NCI-H1105 (cell line): Measurements from ENCODE around the gene PDE10A.
A peak's percentile ranks its signal among the peaks of the same experiment; 100 is the strongest.

Source experiments
- DNase-seq: peaks from one replicate; lab custom pipeline; 2025; lab: John Stamatoyannopoulos, UW

The PDE10A gene

GRCh38 chr6:165662749-165663376 lies at the start of gene PDE10A:
PDE10A (minus strand) TSS chr6:165663241; CDS start chr6:165662811, 430 bp downstream.
- DNase-seq, result peak; percentile 31

- DNase-seq, result no peak
These were observed 46.0 kb upstream of the PDE10A start for GRCh38 chr6:165708985-165709576.

- no peak for DNase-seq
These were observed 44.2 kb upstream of the PDE10A start for GRCh38 chr6:165707067-165707853.

- DNase-seq, result no peak
These were observed 42.9 kb upstream of the PDE10A start for GRCh38 chr6:165705941-165706340.

DNA sequence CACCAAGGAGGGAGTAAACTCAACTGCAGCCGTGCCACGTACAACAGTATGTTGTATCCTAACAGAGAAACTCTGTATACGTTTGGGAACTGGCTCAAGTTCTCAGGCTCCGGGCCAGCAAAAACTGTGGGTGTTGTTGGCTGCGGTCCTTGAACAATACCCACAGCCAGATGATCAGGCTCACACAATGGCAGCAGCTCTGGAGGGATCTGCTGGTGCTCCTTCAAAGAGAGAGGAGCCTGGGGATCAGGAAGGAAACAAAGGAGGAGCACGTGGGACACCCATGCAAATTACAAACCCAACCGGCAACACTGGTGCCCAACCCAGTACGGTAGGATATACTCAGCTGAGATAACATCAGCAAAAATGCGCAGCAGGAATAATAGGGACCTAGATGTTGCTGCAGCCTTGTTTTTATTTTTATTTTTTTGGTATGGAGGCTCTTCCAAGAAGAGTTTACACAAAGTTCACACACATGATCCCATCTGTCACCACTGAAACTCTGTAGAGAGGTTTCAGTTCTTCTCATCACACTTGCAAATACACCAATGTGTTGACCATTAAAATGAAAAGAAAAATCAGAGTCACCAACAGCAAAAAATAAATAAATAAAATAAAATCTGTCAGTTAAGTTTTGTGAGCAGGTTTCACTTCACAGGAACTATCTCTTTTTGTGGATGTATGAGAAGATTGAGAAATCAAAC lies 41.2 kb upstream of the PDE10A start:
- peak; percentile 24 for DNase-seq

DNA sequence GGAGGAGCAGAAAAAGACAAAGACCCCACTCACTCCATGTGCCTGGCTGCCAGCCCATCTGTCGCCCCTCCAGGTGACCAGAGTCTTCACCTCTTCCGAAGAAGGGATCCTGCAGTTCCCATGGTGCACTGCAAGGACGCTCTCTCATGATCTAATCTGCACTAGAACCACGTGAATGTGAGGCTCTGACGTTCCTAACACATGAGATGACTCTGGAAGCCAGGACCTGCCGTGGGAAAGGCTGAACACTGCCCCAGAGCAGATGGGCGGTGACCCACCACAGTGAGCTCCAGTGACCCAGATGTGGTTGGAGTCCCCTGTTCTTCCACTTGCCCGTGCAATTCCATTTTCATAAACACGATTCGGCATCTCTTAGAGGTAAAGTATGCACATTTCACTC lies 39.6 kb upstream of the PDE10A start:
- DNase-seq, result no peak

- DNase-seq, result no peak
These were observed 38.7 kb upstream of the PDE10A start for GRCh38 chr6:165701564-165702354.

DNA sequence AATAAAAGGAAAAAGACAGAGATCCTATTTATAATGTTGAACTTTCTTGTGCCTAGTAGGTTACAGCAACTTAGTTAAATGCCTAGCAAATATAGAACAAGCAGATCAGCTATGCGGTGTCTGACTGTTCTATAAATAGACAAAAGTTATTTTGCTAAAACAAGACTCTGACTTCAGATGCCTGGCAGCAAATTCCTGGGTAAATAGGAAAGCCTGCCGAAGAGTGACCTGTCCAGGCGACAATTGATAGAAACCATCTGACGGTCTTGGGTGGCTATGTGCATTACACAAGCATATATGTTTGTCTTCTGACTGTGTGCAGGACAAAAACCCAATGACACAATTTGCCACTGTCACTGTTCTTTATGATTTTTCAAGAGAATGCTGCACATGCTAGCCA lies 38.0 kb upstream of the PDE10A start:
- no peak for DNase-seq

DNA sequence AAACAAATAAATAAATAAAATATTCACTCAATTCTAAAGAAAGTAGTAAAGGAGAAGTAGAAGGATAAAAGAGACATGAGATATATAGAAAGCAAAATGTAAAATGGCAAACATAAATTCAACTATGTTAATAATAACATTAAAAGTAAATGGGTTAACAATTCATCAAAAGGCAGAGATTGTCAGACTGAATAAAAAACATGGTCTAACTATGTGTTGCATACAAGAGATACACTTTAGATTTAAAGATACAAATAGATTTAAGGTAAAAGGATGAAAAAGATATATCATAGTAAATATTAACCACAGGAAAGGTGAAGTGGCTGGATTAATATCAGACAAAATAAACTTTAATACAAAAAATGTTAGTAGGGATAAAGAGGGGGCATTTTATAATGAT lies 35.8 kb upstream of the PDE10A start:
- no peak for DNase-seq

- DNase-seq, result no peak
These were observed 34.1 kb upstream of the PDE10A start for GRCh38 chr6:165697171-165697570.

DNA sequence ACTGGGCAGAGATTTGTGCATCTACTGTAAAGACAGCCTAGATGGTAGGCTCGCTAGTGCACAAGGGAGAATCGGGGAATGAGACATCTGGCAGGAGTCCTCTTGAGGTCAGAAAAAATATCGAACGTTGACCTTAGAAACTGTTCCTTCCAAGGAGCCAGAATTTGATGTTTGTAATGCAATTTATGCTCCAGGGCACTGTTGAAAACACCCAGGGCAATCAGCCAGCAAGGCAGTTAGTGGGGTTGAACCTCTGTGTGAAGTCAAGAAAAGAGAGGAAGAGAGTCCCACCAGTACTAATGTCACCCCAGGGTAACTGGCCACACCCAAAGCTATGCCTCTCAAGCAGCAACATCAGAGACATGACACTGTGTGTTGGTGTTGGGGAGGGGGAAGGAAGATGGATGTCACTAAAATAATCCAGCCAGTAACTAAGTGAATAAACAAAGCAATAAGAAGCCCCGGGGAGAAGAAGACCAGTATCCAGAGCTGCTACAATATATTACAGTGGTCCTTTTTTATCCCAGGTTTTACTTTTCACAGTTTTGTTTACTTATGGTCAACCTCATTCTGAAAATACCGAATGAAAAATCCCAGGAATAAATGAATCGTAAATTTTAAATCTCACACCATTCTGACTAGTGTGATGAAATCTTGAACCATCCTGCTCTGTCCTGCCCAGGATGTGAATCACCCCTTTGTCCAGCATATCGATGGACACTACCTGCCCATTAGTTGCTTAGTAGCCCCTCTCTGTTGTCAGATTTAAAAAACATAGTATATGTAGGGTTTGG lies 32.9 kb upstream of the PDE10A start:
- DNase-seq, result no peak

DNA sequence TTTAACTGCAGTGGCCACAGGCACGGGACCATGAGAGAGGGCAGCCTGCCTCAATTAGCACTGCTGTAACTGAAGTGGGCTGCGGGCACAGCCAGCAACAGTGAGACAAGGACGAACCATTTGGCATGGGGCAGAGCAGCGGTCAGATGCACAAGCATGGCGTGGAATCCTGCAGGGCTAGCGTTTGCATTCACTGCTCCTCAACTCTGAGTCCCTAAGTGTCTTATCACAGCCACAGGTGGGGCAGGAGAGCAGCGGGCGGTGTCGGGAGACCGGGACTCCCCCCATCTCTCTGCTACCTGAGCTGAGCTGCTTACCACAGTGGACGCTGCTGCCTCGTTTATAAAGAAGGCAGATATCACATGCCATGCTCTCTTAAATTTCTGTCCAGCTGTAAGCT lies 31.3 kb upstream of the PDE10A start:
- DNase-seq, result no peak

- no peak for DNase-seq
These were observed 29.1 kb upstream of the PDE10A start for GRCh38 chr6:165692106-165692653.

GRCh38 chr6:165689699-165690098 lies 26.7 kb upstream of the PDE10A start:
- DNase-seq, result no peak

GRCh38 chr6:165686596-165687365 lies 23.7 kb upstream of the PDE10A start:
- DNase-seq, result no peak

DNA sequence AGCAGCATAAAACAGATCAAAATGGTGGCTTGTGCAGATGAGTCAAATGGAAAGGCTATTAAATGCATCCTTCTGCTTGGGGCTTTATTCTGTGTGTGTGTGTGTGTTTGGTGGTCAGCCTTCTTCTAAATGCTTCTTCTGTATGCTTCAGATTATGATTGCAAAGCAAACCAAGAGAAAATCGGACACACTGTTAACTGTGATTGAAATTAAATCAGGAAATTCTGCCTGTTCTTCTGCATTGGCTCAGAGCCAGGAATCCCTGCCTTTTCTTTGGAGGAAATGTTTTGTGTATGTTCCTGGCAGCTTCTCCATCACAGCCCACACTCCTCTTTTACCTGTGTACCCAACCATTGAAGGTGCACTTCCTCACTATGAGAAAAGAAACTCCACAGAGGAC lies 22.3 kb upstream of the PDE10A start:
- peak; percentile 34 for DNase-seq

DNA sequence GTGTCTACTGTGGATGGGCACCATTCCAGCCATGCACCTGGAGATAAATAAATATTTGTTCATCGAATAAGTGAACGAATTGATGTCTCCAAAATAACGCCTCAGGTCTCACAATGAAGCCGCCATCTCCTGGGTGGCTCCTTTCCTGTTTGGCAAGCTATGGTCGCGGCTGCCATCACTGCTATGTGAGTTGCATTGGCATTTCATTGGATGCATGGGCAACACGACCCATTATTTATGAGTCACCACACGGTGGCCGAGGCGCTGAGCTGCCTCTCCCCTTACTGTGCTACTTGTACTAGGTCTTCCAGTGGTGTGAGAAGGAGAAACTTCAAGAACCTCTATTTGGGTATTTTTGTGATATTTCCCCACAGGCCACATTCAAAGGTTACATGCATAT lies 21.3 kb upstream of the PDE10A start:
- DNase-seq, result peak; percentile 25

DNA sequence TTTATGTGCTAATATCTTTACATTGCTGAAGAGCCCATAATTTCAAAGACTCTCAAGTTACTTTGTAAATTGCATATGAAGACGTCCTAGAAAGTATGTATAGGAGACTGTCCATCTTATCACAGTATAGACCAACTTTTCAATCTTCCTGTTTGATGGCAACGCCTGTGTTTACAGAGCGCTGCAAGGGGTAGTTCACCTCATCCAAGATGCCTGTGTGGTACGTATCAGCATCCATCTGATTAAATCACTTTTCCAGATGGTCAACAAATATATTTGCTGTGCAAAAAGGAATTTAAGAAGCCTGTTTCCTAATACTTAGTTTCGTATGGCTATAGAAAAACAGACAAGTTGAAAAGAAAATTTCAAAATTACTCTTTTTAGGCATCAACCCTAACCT lies 17.9 kb upstream of the PDE10A start:
- DNase-seq, result no peak

DNA sequence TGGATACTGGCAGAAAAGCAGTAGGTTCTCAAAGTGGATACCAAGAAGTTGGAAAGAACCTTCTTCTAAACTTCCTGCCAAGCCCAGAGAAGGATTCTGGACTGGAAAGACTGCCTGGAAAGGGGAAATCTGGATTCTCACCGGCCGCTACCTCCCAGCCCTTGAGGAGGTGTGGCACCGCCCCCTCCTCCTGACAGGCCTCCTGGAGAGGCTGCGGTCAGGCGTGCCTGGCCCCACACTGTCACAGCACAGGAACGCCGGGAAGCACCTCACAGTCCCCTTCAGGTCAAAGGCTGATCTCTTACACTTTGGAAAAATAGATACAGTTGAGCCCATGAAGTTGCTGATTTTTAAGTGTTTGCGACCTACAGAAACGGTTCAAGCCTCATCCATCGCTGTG lies 16.3 kb upstream of the PDE10A start:
- no peak for DNase-seq

- DNase-seq, result no peak
These were observed 15.9 kb upstream of the PDE10A start for GRCh38 chr6:165678904-165679303.
